ENCODE measurements around the gene RPS23. TPM values are rescaled to one million over a fixed set of nuclear protein-coding genes. Genes with fewer than 3 reads are reported as not detected.

The RPS23 gene
- total RNA-seq, 1 donor from 2014 or later: 3,055 TPM

- no peak for FAIRE-seq
- TF ChIP-seq CTCF (IDR thresholded peaks at IDR 0.05; ENCODE audit: insufficient read depth, low read length, severe bottlenecking): no peak
These were observed 13.1 kb downstream of the RPS23 start for GRCh38 chr5:82265047-82265446.

GRCh38 chr5:82259172-82259800 lies 18.9 kb downstream of the RPS23 start:
- FAIRE-seq: no peak
- Histone ChIP-seq H3K36me3 (ENCODE audit: control insufficient read depth, insufficient read depth, low read length) (no peaks in the 10 kb centered on the region), H3K4me3 (ENCODE audit: low read depth, low read length) (no peak overlapping the region), H3K27me3 (ENCODE audit: control insufficient read depth, insufficient read depth, low read length) (no peaks in the 10 kb centered on the region)
- DNase-seq (ENCODE audit: low read depth): peak; percentile 40
- peak; percentile 26 for TF ChIP-seq CTCF (IDR thresholded peaks at IDR 0.05; ENCODE audit: insufficient read depth, low read length, severe bottlenecking)

More at GRCh38 chr5:82265047-82265446, 13.1 kb downstream of the RPS23 start:
- no peak overlapping the region for H3K4me3 ChIP-seq (ENCODE audit: low read depth, low read length)
- H3K36me3 ChIP-seq (ENCODE audit: control insufficient read depth, insufficient read depth, low read length): no peaks in the 10 kb centered on the region
- DNase-seq (ENCODE audit: low read depth): no peak
- H3K27me3 ChIP-seq (ENCODE audit: control insufficient read depth, insufficient read depth, low read length): no peaks in the 10 kb centered on the region

- no peak for FAIRE-seq
These were observed 20.4 kb downstream of the RPS23 start for GRCh38 chr5:82257729-82258128.

GRCh38 chr5:82257247-82257646 lies 20.9 kb downstream of the RPS23 start:
- no peaks in the 10 kb centered on the region for H3K27me3 ChIP-seq (ENCODE audit: control insufficient read depth, insufficient read depth, low read length)
- DNase-seq (ENCODE audit: low read depth) (no peak), FAIRE-seq (no peak)
- H3K4me3 ChIP-seq (ENCODE audit: low read depth, low read length): no peak overlapping the region
- H3K36me3 ChIP-seq (ENCODE audit: control insufficient read depth, insufficient read depth, low read length): no peaks in the 10 kb centered on the region
- TF ChIP-seq CTCF (IDR thresholded peaks at IDR 0.05; ENCODE audit: insufficient read depth, low read length, severe bottlenecking): no peak

More at GRCh38 chr5:82257729-82258128, 20.4 kb downstream of the RPS23 start:
- Histone ChIP-seq H3K4me3 (ENCODE audit: low read depth, low read length) (no peak overlapping the region), H3K27me3 (ENCODE audit: control insufficient read depth, insufficient read depth, low read length) (no peaks in the 10 kb centered on the region), H3K36me3 (ENCODE audit: control insufficient read depth, insufficient read depth, low read length) (no peaks in the 10 kb centered on the region)
- TF ChIP-seq CTCF (IDR thresholded peaks at IDR 0.05; ENCODE audit: insufficient read depth, low read length, severe bottlenecking): no peak
- no peak for DNase-seq (ENCODE audit: low read depth)

GRCh38 chr5:82255844-82256243 lies 22.3 kb downstream of the RPS23 start:
- DNase-seq (ENCODE audit: low read depth) (no peak), FAIRE-seq (no peak)
- no peak for TF ChIP-seq CTCF (IDR thresholded peaks at IDR 0.05; ENCODE audit: insufficient read depth, low read length, severe bottlenecking)
- Histone ChIP-seq H3K36me3 (ENCODE audit: control insufficient read depth, insufficient read depth, low read length) (no peaks in the 10 kb centered on the region), H3K4me3 (ENCODE audit: low read depth, low read length) (no peak overlapping the region), H3K27me3 (ENCODE audit: control insufficient read depth, insufficient read depth, low read length) (no peaks in the 10 kb centered on the region)

GRCh38 chr5:82252744-82253143 lies 25.4 kb downstream of the RPS23 start:
- no peak for TF ChIP-seq CTCF (IDR thresholded peaks at IDR 0.05; ENCODE audit: insufficient read depth, low read length, severe bottlenecking)
- FAIRE-seq (no peak), DNase-seq (ENCODE audit: low read depth) (no peak)
- Histone ChIP-seq H3K4me3 (ENCODE audit: low read depth, low read length) (no peak overlapping the region), H3K36me3 (ENCODE audit: control insufficient read depth, insufficient read depth, low read length) (no peaks in the 10 kb centered on the region), H3K27me3 (ENCODE audit: control insufficient read depth, insufficient read depth, low read length) (no peaks in the 10 kb centered on the region)

Data from bronchial epithelial cell (primary cell).